ENCODE data around the gene LRFN2. TPM values are rescaled to one million over a fixed set of nuclear protein-coding genes. Genes with fewer than 3 reads are reported as not detected.

LRFN2 gene
- total RNA-seq, 3 donors from 2014 or later, result 0.14 to 0.29 (median 0.16) TPM

DNA sequence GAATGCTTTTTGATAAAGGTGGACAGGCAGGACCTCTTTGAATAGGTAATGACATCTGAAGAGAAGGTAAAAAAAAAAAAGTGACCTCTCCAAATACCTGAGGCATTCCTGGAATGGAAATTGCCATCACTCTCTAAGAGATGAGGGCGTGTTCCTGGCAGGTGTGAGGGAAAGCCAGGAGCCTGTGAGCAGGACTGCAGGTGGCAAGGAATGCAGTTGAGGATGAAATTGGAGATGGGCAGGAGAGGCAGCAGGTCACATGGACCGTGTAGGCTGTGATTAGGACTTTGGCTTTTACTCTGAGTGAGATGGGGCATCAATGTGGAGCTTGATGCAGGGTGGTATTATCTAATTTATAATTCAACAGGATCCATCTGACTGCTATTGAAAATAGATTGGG is 227.4 kb downstream of the LRFN2 start:
- H3K9me3 ChIP-seq, result no peaks in the 10 kb centered on the region
- H3K4me1 ChIP-seq (ENCODE audit: low read depth), result no peaks in the 10 kb centered on the region
- intact Hi-C loops (cut with DNase I, micrococcal nuclease), result no loop called here
- no peak for DNase-seq
- TF ChIP-seq, protein P1, sequence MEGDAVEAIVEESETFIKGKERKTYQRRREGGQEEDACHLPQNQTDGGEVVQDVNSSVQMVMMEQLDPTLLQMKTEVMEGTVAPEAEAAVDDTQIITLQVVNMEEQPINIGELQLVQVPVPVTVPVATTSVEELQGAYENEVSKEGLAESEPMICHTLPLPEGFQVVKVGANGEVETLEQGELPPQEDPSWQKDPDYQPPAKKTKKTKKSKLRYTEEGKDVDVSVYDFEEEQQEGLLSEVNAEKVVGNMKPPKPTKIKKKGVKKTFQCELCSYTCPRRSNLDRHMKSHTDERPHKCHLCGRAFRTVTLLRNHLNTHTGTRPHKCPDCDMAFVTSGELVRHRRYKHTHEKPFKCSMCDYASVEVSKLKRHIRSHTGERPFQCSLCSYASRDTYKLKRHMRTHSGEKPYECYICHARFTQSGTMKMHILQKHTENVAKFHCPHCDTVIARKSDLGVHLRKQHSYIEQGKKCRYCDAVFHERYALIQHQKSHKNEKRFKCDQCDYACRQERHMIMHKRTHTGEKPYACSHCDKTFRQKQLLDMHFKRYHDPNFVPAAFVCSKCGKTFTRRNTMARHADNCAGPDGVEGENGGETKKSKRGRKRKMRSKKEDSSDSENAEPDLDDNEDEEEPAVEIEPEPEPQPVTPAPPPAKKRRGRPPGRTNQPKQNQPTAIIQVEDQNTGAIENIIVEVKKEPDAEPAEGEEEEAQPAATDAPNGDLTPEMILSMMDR (IDR thresholded peaks at IDR 0.05), result no peak
- ATAC-seq, result no peak
- H3K4me3 ChIP-seq, result no peak overlapping the region
- no peaks in the 10 kb centered on the region for H3K36me3 ChIP-seq (ENCODE audit: low read depth)

DNA sequence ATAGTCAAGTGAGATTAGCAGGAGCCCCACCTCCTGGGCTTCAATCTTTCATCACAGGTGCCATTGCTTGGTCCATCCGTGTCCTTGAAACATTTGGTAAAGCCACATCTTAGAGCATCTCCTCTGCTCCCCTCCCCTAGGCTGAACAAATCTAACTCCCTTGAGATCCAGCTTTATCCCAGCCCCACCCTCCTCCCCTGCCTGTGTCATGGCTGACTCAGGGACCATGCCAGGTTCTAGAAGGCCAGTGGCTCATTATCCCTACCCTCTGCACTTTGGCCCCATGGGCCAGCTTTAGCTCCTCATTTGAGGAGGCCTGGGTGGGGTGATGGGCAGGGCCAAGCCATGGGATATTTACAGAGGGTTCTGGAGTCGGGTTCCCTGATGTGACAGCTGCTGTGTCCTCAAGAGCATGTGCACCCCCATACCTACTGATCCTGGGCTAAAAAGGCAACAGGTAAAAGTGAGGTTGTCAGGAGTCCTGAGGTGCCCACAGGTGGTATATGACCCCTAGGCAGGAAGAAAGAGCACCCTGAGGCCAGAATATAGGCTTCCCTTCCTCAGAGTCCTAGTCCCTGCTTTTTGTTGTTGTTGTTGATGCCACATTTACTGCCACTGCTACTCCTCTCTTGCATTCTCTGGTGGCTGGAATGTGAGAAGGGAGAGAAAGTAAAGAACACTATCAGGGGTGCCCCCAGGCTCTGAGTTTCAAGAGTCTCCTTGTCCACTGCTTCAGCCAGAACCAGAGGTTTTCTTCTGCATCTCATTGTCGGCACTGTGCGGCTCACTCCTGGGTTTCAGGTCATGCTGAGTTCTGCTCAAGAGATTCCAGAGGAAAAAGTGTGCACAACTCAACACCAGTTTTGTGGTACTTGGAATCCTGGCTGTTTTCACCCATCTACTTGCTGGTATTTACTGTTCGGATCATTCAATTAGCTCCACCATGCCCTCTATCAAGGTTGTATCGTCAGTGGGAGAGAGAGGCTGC is 228.4 kb downstream of the LRFN2 start:
- DNase-seq (no peak), ATAC-seq (no peak)
- no peaks in the 10 kb centered on the region for H3K9me3 ChIP-seq
- H3K36me3 ChIP-seq (ENCODE audit: low read depth), result no peaks in the 10 kb centered on the region
- intact Hi-C loops (cut with DNase I, micrococcal nuclease), result no loop called here
- H3K4me3 ChIP-seq, result no peak overlapping the region
- no peaks in the 10 kb centered on the region for H3K4me1 ChIP-seq (ENCODE audit: low read depth)
- TF ChIP-seq, protein P1 (IDR thresholded peaks at IDR 0.05), result no peak

DNA sequence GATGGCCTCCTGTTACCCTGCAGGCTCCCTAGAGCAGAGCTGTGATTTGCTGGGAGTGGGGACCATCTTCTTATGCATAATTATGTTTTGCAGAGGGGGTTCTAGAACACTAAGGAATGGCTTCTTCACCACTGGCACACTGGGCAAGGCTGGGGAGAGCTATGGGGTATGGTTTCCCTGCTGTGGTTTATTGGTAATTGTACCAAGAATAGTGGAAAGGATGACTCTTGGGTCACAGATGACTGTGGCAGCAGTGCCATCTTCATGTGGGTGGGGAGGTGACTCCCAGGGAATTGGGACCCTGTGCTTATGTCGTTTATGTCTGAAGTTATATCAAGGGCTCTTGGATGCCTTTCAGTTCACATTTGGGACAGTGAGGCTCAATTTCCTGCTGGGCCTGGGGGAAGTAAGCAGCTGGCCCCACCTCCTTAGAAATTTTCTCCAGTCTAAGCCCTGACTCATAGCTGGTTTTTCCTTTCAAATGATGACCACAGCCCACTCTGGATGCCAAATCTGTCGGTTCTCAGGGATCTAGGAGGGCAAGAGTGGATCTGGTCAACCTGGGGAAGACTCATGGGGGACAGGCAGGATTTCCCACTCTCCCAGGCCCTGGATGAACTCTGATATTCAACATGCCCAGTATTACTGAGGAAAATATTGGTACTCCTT is 230.8 kb downstream of the LRFN2 start:
- intact Hi-C loops (cut with DNase I, micrococcal nuclease), result no loop called here
- no peak for ATAC-seq

DNA sequence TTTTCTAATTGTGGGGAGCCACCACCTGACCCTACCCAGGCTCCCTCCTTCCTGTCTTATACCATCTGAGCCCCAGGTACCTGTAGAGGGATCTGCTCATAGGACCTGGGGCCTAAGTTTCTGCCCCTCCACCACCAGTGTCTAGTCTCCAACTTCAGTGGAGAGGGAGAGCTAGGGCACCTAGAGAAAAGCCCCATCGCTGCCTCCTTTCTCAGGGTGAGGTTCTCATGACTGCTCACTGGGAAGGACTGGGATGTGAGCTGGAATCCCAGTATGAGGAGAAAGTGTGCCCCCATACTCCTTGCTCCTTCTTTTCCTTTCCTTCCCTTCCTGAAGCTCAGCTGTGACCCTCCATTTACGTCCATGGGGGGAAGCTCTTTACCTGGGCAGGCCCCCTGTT is 231.6 kb downstream of the LRFN2 start:
- no peak overlapping the region for H3K4me3 ChIP-seq
- intact Hi-C loops (cut with DNase I, micrococcal nuclease), result no loop called here
- no peaks in the 10 kb centered on the region for H3K4me1 ChIP-seq (ENCODE audit: low read depth)
- TF ChIP-seq, protein P1 (IDR thresholded peaks at IDR 0.05), result no peak
- no peaks in the 10 kb centered on the region for H3K9me3 ChIP-seq
- no peaks in the 10 kb centered on the region for H3K36me3 ChIP-seq (ENCODE audit: low read depth)
- DNase-seq (no peak), ATAC-seq (no peak)

More for the DNA sequence above, 230.8 kb downstream of the LRFN2 start:
- DNase-seq, result no peak
- TF ChIP-seq, protein P1 (IDR thresholded peaks at IDR 0.05), result no peak
- no peaks in the 10 kb centered on the region for H3K4me1 ChIP-seq (ENCODE audit: low read depth)
- no peak overlapping the region for H3K4me3 ChIP-seq
- no peaks in the 10 kb centered on the region for H3K36me3 ChIP-seq (ENCODE audit: low read depth)
- no peaks in the 10 kb centered on the region for H3K9me3 ChIP-seq

DNA sequence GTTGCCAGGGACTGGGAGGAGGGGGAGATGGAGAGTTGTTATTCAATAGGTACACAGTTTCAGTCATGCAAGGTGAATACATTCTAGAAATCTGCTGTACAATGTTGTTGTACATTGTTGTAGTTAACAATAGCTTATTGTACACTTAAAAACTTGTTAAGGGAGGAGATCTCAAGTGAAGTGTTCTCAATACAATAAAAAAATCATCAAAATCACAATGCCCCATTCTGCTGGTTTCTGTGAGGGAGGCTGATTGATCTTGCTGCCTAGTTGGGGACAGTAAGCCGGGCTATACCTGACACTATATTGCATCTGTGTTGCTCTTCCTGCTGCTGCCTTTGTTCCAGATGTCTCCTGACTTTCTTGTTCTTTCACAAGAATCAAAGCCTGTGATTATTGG is 232.1 kb downstream of the LRFN2 start:
- Histone ChIP-seq H3K4me3 (no peak overlapping the region), H3K36me3 (ENCODE audit: low read depth) (no peaks in the 10 kb centered on the region), H3K9me3 (no peaks in the 10 kb centered on the region), H3K4me1 (ENCODE audit: low read depth) (no peaks in the 10 kb centered on the region)
- DNase-seq (no peak), ATAC-seq (no peak)
- intact Hi-C loops (cut with DNase I, micrococcal nuclease), result no loop called here
- TF ChIP-seq, protein P1 (IDR thresholded peaks at IDR 0.05), result no peak
